HepG2 (cell line): ENCODE results near the gene GPR33. TPM values are rescaled to one million over a fixed set of nuclear protein-coding genes. Genes with fewer than 3 reads are reported as not detected.
A peak's percentile ranks its signal among the peaks of the same experiment; 100 is the strongest.

Experiments used
- ARID3A ChIP-seq: IDR thresholded peaks from 2 replicates; pipeline ENCODE4 v1.6.1; 2012; ENCODE audit warnings: low read depth, low read length, improper control_type of control experiment
- BATF2 ChIP-seq: sonication (generic); formaldehyde crosslinking; IDR thresholded peaks from 2 replicates; pipeline ENCODE4 v1.8.0; 2022; ENCODE audit warnings: mild to moderate bottlenecking, missing genetic modification reagents, moderate library complexity
- CAMTA2 ChIP-seq: sonication (generic); formaldehyde crosslinking; IDR thresholded peaks from 2 replicates; pipeline ENCODE4 v1.4.0; 2020; ENCODE audit warnings: mild to moderate bottlenecking, missing genetic modification reagents, borderline replicate concordance
- JUNB ChIP-seq: sonication (generic); formaldehyde crosslinking; IDR thresholded peaks from 2 replicates; pipeline ENCODE4 v1.8.0; 2022; ENCODE audit warnings: missing genetic modification reagents, mild to moderate bottlenecking, borderline replicate concordance
- MYC ChIP-seq: sonication (generic); formaldehyde crosslinking; IDR thresholded peaks from 2 replicates; pipeline ENCODE4 v1.9.0; 2021; ENCODE audit warnings: missing genetic modification reagents, borderline replicate concordance
- POGZ ChIP-seq: sonication (generic); formaldehyde crosslinking; IDR thresholded peaks from 2 replicates; pipeline ENCODE4 v1.4.0; 2020; ENCODE audit warnings: mild to moderate bottlenecking, missing genetic modification reagents
- SUZ12 ChIP-seq: fragments of 150-350 bp; IDR thresholded peaks from 2 replicates; pipeline ENCODE4 v1.6.1; 2014; ENCODE audit warnings: low read depth, low read length
- TCF12 ChIP-seq, 2 experiments: fragments of 450-650 bp in 1 of 2; sonication (generic) in 1 of 2; formaldehyde crosslinking in 1 of 2; IDR thresholded peaks; 2 replicates each; pipeline versions ENCODE4 v1.6.1 to v1.8.0; 2017 to 2022; ENCODE audit warnings: antibody characterized with exemption in 1 of 2, mild to moderate bottlenecking in 1 of 2, missing genetic modification reagents in 1 of 2, moderate library complexity in 1 of 2
- THYN1 ChIP-seq: sonication (generic); formaldehyde crosslinking; IDR thresholded peaks from 2 replicates; pipeline ENCODE4 v1.8.1; 2023; ENCODE audit warnings: low read depth, mild to moderate bottlenecking, moderate library complexity, missing genetic modification reagents, borderline replicate concordance
- ZBTB49 ChIP-seq: sonication (generic); formaldehyde crosslinking; IDR thresholded peaks from 2 replicates; pipeline ENCODE4 v1.4.0; 2020; ENCODE audit warnings: missing genetic modification reagents, borderline replicate concordance
- ZNF101 ChIP-seq: sonication (generic); formaldehyde crosslinking; IDR thresholded peaks from 2 replicates; pipeline ENCODE4 v1.4.0; 2020; ENCODE audit warnings: mild to moderate bottlenecking, low read depth, missing genetic modification reagents, borderline replicate concordance
- ZNF234 ChIP-seq: sonication (generic); formaldehyde crosslinking; conservative IDR thresholded peaks from 2 replicates; pipeline ENCODE4 v1.5.1; 2020; ENCODE audit warnings: mild to moderate bottlenecking, missing genetic modification reagents
- ZNF414 ChIP-seq: sonication (generic); formaldehyde crosslinking; IDR thresholded peaks from 2 replicates; pipeline ENCODE4 v1.5.0; 2020; ENCODE audit warnings: missing genetic modification reagents
- ZNF574 ChIP-seq: sonication (generic); formaldehyde crosslinking; IDR thresholded peaks from 2 replicates; pipeline ENCODE4 v1.4.0; 2020; ENCODE audit warnings: missing genetic modification reagents
- ZNF770 ChIP-seq: sonication (generic); formaldehyde crosslinking; IDR thresholded peaks from 2 replicates; pipeline ENCODE4 v1.5.0; 2020; ENCODE audit warnings: mild to moderate bottlenecking, missing genetic modification reagents
- ZNF891 ChIP-seq: sonication (generic); formaldehyde crosslinking; IDR thresholded peaks from 2 replicates; pipeline ENCODE4 v1.5.0; 2020; ENCODE audit warnings: mild to moderate bottlenecking, missing genetic modification reagents
- polyA plus RNA-seq, 8 experiments: library from polyadenylated mRNA; depleted of rRNA in 3 of 8; stranded (reverse) in 7 of 8; unstranded in 1 of 8; fragments of >200 nt; fragmentation: Illumina TruSeq in 4 of 8; extraction: Trizol in 4 of 8; gene quantifications; 2 replicates each; pipeline versions ENCODE4 v1.2.1 to v1.2.3, GENCODE V29; 2011 to 2016; ENCODE audit warnings: low read depth in 4 of 8, missing spikeins in 1 of 8, mixed read lengths in 1 of 8; ENCODE audit not compliant: insufficient read depth in 1 of 8
- total RNA-seq, 5 experiments: library from RNA; depleted of rRNA; stranded (reverse); fragments of >200 nt; fragmentation: Illumina TruSeq; extraction: Trizol; gene quantifications; 2 replicates each; pipeline ENCODE4 v1.2.3, GENCODE V29; 2016; ENCODE audit warnings: low read depth in 1 of 5

Gene GPR33
- total and polyA plus RNA-seq, 2 of the 13 experiments (the other 11 are each of a cell fraction or from before 2014, with no cell fraction given): not detected

- no peak for TF ChIP-seq ZBTB49
- no peak for TF ChIP-seq CAMTA2 (CRISPR knock-in tag)
- no peak for TF ChIP-seq ZNF574 (CRISPR knock-in tag)
- TF ChIP-seq JUNB (CRISPR knock-in tag): peak; percentile 55; the same call in 1 of the 2 replicates
- no peak for TF ChIP-seq BATF2 (CRISPR knock-in tag)
- TF ChIP-seq ZNF770 (CRISPR knock-in tag): no peak
- peak; percentile 95 for TF ChIP-seq ZNF414 (CRISPR knock-in tag)
- TF ChIP-seq TCF12 (IDR thresholded peaks at IDR 0.05): no peak
- no peak for TF ChIP-seq TCF12 (CRISPR knock-in tag; IDR thresholded peaks at IDR 0.05)
- no peak for TF ChIP-seq MYC (CRISPR knock-in tag)
- no peak for TF ChIP-seq SUZ12
- no peak for TF ChIP-seq ZNF891 (CRISPR knock-in tag)
- TF ChIP-seq ARID3A: peak; percentile 98
- no peak for TF ChIP-seq ZNF101 (CRISPR knock-in tag)
- no peak for TF ChIP-seq ZNF234 (CRISPR knock-in tag)
- no peak for TF ChIP-seq POGZ (CRISPR knock-in tag)
- 0 out of 2 replicates have a peak, but pooled peaks have one; percentile 84 for TF ChIP-seq THYN1
Observed at GRCh38 chr14:31457665-31458659, 29.9 kb downstream of the GPR33 start (continued).
